HL-60 (cell line): ENCODE measurements around the gene TALDO1.

Source experiments
- DNase-seq, 2 experiments: peaks; one replicate each; pipeline ENCODE4 v3.0.0-alpha.2; 2010 to 2020; ENCODE audit warnings: low read depth in 1 of 2, low spot score in 1 of 2
- H3K27ac ChIP-seq: fragments of 250-450 bp; sonication (Bioruptor Pico); replicated peaks from 2 replicates; pipeline ENCODE4 v1.5.1; 2020; ENCODE audit warnings: mild to moderate bottlenecking, moderate library complexity
- H3K27me3 ChIP-seq: fragments of 250-450 bp; sonication (Bioruptor Pico); 2 replicates; pipeline ENCODE4 v1.5.1; 2021; ENCODE audit warnings: mild to moderate bottlenecking, moderate library complexity; ENCODE audit not compliant: insufficient read depth, poor library complexity, severe bottlenecking
- H3K4me3 ChIP-seq: replicated peaks from 2 replicates; pipeline ENCODE4 v1.5.1; 2011; ENCODE audit warnings: mild to moderate bottlenecking, control low read depth, low read length; ENCODE audit not compliant: insufficient read depth
- GABPA ChIP-seq: IDR thresholded peaks from 2 replicates; pipeline ENCODE4 v1.6.1; 2012; ENCODE audit warnings: low read depth
- POLR2AphosphoS5 ChIP-seq: IDR thresholded peaks from 2 replicates; pipeline ENCODE4 v1.6.1; 2012; ENCODE audit warnings: low read depth
- SPI1 ChIP-seq: IDR thresholded peaks from 2 replicates; pipeline ENCODE4 v1.6.1; 2012; ENCODE audit warnings: low read depth, mild to moderate bottlenecking, borderline replicate concordance
- TF ChIP-seq, protein P1 (sequence below): IDR thresholded peaks from 2 replicates; pipeline ENCODE4 v1.6.1; 2012; ENCODE audit warnings: low read depth; ENCODE audit not compliant: insufficient replicate concordance
- TF ChIP-seq, protein P2 (sequence below): IDR thresholded peaks from one replicate; pipeline ENCODE4 v1.5.1; 2011; ENCODE audit warnings: low read length, control low read depth, inconsistent platforms; ENCODE audit not compliant: insufficient read depth

Gene TALDO1

DNA sequence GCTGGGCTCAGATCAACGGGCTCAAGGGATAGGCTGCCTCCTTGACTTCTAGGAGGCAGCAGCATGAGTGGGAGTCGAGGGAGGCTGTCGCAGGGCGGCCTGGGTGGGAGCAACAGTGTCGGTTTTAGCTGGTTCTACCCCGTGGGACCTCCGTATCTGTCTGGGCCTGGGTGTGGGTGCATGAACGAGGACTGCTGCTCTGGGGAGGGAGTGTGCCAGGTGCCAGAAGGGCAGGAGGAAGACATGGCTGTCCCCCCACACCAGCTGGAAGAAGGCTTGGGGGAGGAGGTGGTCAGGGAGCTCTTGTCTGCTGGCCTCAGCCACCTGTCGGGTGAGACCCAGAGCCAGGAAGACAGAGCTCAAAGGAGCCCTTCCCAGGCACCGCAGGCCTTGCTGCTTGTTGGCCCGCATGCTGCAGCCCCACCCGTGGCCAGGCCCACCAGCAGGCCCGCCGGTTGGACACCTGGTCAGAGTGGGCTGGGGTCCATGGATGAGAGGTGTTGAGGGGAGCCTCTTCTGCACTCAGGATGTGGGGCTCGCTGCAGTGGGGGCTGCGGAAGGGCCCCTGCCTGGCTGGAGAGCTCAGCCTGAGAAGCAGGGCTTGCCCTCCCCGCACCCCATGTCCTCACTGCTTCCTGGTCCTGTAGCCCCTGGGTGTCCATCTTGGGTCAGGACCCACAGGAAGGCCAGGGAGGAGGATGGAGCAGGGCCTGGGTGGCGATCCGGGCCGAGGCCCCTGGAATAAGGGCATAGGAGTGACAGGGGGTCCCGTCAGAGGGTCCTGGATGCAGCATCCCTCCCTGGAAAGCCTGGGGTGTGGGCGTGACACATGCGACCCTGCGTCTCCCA lies 39.2 kb downstream of the TALDO1 start:
- TF ChIP-seq, protein P1, sequence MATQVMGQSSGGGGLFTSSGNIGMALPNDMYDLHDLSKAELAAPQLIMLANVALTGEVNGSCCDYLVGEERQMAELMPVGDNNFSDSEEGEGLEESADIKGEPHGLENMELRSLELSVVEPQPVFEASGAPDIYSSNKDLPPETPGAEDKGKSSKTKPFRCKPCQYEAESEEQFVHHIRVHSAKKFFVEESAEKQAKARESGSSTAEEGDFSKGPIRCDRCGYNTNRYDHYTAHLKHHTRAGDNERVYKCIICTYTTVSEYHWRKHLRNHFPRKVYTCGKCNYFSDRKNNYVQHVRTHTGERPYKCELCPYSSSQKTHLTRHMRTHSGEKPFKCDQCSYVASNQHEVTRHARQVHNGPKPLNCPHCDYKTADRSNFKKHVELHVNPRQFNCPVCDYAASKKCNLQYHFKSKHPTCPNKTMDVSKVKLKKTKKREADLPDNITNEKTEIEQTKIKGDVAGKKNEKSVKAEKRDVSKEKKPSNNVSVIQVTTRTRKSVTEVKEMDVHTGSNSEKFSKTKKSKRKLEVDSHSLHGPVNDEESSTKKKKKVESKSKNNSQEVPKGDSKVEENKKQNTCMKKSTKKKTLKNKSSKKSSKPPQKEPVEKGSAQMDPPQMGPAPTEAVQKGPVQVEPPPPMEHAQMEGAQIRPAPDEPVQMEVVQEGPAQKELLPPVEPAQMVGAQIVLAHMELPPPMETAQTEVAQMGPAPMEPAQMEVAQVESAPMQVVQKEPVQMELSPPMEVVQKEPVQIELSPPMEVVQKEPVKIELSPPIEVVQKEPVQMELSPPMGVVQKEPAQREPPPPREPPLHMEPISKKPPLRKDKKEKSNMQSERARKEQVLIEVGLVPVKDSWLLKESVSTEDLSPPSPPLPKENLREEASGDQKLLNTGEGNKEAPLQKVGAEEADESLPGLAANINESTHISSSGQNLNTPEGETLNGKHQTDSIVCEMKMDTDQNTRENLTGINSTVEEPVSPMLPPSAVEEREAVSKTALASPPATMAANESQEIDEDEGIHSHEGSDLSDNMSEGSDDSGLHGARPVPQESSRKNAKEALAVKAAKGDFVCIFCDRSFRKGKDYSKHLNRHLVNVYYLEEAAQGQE, result no peak
- TF ChIP-seq, protein P2, sequence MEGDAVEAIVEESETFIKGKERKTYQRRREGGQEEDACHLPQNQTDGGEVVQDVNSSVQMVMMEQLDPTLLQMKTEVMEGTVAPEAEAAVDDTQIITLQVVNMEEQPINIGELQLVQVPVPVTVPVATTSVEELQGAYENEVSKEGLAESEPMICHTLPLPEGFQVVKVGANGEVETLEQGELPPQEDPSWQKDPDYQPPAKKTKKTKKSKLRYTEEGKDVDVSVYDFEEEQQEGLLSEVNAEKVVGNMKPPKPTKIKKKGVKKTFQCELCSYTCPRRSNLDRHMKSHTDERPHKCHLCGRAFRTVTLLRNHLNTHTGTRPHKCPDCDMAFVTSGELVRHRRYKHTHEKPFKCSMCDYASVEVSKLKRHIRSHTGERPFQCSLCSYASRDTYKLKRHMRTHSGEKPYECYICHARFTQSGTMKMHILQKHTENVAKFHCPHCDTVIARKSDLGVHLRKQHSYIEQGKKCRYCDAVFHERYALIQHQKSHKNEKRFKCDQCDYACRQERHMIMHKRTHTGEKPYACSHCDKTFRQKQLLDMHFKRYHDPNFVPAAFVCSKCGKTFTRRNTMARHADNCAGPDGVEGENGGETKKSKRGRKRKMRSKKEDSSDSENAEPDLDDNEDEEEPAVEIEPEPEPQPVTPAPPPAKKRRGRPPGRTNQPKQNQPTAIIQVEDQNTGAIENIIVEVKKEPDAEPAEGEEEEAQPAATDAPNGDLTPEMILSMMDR, result no peak
- TF ChIP-seq POLR2AphosphoS5 (no peak), GABPA (no peak), SPI1 (no peak)
- no peak overlapping the region for H3K27ac ChIP-seq
- no peak for DNase-seq
- no peak overlapping the region for H3K4me3 ChIP-seq
- H3K27me3 ChIP-seq, result peaks cover 6% of the 10 kb centered on the region

GRCh38 chr11:787084-787675 lies 39.9 kb downstream of the TALDO1 start:
- Histone ChIP-seq H3K4me3 (no peak overlapping the region), H3K27ac (no peak overlapping the region), H3K27me3 (peaks cover 6% of the 10 kb centered on the region)
- TF ChIP-seq, protein P2, result no peak
- TF ChIP-seq SPI1, result no peak
- TF ChIP-seq POLR2AphosphoS5, result no peak
- TF ChIP-seq GABPA, result no peak
- TF ChIP-seq, protein P1, result no peak
- no peak for DNase-seq

- no peak for TF ChIP-seq GABPA
- TF ChIP-seq, protein P1, result no peak
- TF ChIP-seq, protein P2, result no peak
- no peak for DNase-seq
- H3K27me3 ChIP-seq, result peaks cover 6% of the 10 kb centered on the region
- H3K27ac ChIP-seq, result no peak overlapping the region
- no peak overlapping the region for H3K4me3 ChIP-seq
Measured at GRCh38 chr11:788009-788640, 40.9 kb downstream of the TALDO1 start.
